Upper lobe of left lung (tissue), 6 donors: ENCODE results near the gene SNX2. TPM values are rescaled to one million over a fixed set of nuclear protein-coding genes. Genes with fewer than 3 reads are reported as not detected.

Experiments used
- ATAC-seq, 2 donors: fragments of 200-7000 bp; cut with Tn5 transposase; one replicate each; pipeline ENCODE4 v1.9.1; 2022; ENCODE audit warnings: mild to moderate bottlenecking in 2 of 2, moderate library complexity in 2 of 2; ENCODE audit not compliant: low FRiP score in 2 of 2
- DNase-seq, 2 donors: peaks; one replicate each; pipeline ENCODE4 v3.0.0-alpha.2; 2019 to 2020
- H3K27ac ChIP-seq, 4 donors: fragments of 200-600 bp; sonication (generic); one replicate each; pipeline ENCODE4 v1.5.1; 2016 to 2019
- H3K27me3 ChIP-seq, 4 donors: fragments of 200-600 bp; sonication (generic); one replicate each; pipeline ENCODE4 v1.5.1; 2017 to 2019
- H3K36me3 ChIP-seq, 4 donors: fragments of 200-600 bp; sonication (generic); one replicate each; pipeline ENCODE4 v1.5.1; 2016 to 2019
- H3K4me1 ChIP-seq, 4 donors: fragments of 200-600 bp; sonication (generic); one replicate each; pipeline ENCODE4 v1.5.1; 2018 to 2019
- H3K4me3 ChIP-seq, 4 donors: fragments of 200-600 bp; sonication (generic); one replicate each; pipeline ENCODE4 v1.5.1; 2017 to 2019; ENCODE audit warnings: mild to moderate bottlenecking in 2 of 4, moderate library complexity in 1 of 4
- H3K9me3 ChIP-seq, 4 donors: fragments of 200-600 bp; sonication (generic); one replicate each; pipeline ENCODE4 v1.5.1; 2018 to 2019
- CTCF ChIP-seq, 6 experiments: fragments of 450-650 bp in 4 of 6; fragments of 200-600 bp in 2 of 6; sonication (generic) in 2 of 6; IDR thresholded peaks; one replicate each; pipeline ENCODE4 v1.5.1; 2016 to 2019; ENCODE audit warnings: antibody characterized with exemption in 6 of 6
- EP300 ChIP-seq, 4 donors: sonication (generic); formaldehyde crosslinking; IDR thresholded peaks; one replicate each; pipeline ENCODE4 v1.5.1; 2017; ENCODE audit warnings: antibody characterized with exemption in 4 of 4, control low read depth in 2 of 4
- POLR2A ChIP-seq, 4 donors: fragments of 450-650 bp; IDR thresholded peaks; one replicate each; pipeline ENCODE4 v1.5.1; 2016 to 2017; ENCODE audit warnings: antibody characterized with exemption in 4 of 4, mild to moderate bottlenecking in 2 of 4
- POLR2AphosphoS5 ChIP-seq, 2 donors: sonication (generic); formaldehyde crosslinking; IDR thresholded peaks; one replicate each; pipeline ENCODE4 v1.5.1; 2017; ENCODE audit warnings: antibody characterized with exemption in 2 of 2
- WGBS, 2 donors: methylation state at CpG; one replicate each; pipeline ENCODE4 v1.1.5; 2017 to 2018; 5-methylcytosine and 5-hydroxymethylcytosine counted together
- total RNA-seq, 6 donors: library from RNA; depleted of rRNA in 4 of 6; stranded (reverse); fragments of >200 nt in 4 of 6; gene quantifications; one replicate each; pipeline versions ENCODE4 v1.1.0 to v1.2.1, GENCODE V29; 2016 to 2021
- donor health status: DM: no; HTN: no; CAD: no; lungs with moderate emphysema.
- donor health status: DM: no; HTN: yes; CAD: no; lungs with severe emphysema.

SNX2 gene
- total RNA-seq, 6 donors from 2014 or later: 48.4 to 105 (median 93.3) TPM

GRCh38 chr5:122736086-122736845 is 38.6 kb upstream of the SNX2 start:
- Histone ChIP-seq H3K4me3 (no peak overlapping the region), H3K27ac (no peak overlapping the region), H3K9me3 (no peaks in the 10 kb centered on the region), H3K4me1 (no peaks in the 10 kb centered on the region), H3K36me3 (no peaks in the 10 kb centered on the region), H3K27me3 (no peaks in the 10 kb centered on the region)
- ATAC-seq (peak in 1 of 2 donors; percentile 39), DNase-seq (no peak)
- 68% methylated on average over 9 of the region's 9 CpGs for WGBS, 2 donors
- TF ChIP-seq EP300 (IDR thresholded peaks at IDR 0.05) (no peak), POLR2AphosphoS5 (IDR thresholded peaks at IDR 0.05) (no peak), CTCF (IDR thresholded peaks at IDR 0.05) (no peak), POLR2A (IDR thresholded peaks at IDR 0.05) (no peak)

GRCh38 chr5:122738088-122738487 is 36.8 kb upstream of the SNX2 start:
- Histone ChIP-seq H3K9me3 (no peaks in the 10 kb centered on the region), H3K36me3 (no peaks in the 10 kb centered on the region), H3K27ac (no peak overlapping the region), H3K4me1 (no peaks in the 10 kb centered on the region), H3K27me3 (no peaks in the 10 kb centered on the region), H3K4me3 (no peak overlapping the region)
- TF ChIP-seq POLR2A (IDR thresholded peaks at IDR 0.05): no peak
- no peak for TF ChIP-seq EP300 (IDR thresholded peaks at IDR 0.05)
- no peak for TF ChIP-seq POLR2AphosphoS5 (IDR thresholded peaks at IDR 0.05)
- no peak for TF ChIP-seq CTCF (IDR thresholded peaks at IDR 0.05)
- ATAC-seq: no peak
- no peak for DNase-seq

- Histone ChIP-seq H3K27me3 (no peaks in the 10 kb centered on the region), H3K36me3 (no peaks in the 10 kb centered on the region), H3K9me3 (no peaks in the 10 kb centered on the region), H3K4me1 (no peaks in the 10 kb centered on the region), H3K4me3 (no peak overlapping the region), H3K27ac (no peak overlapping the region)
- TF ChIP-seq CTCF (IDR thresholded peaks at IDR 0.05) (no peak), EP300 (IDR thresholded peaks at IDR 0.05) (no peak), POLR2AphosphoS5 (IDR thresholded peaks at IDR 0.05) (no peak), POLR2A (IDR thresholded peaks at IDR 0.05) (no peak)
- ATAC-seq (no peak), DNase-seq (no peak)
- 78 to 84% methylated on average over 2 of the region's 2 CpGs for WGBS, 2 donors
Observed at GRCh38 chr5:122741681-122742080, 33.2 kb upstream of the SNX2 start.

GRCh38 chr5:122743261-122743660 is 31.6 kb upstream of the SNX2 start:
- Histone ChIP-seq H3K4me3 (no peak overlapping the region), H3K36me3 (no peaks in the 10 kb centered on the region), H3K27me3 (no peaks in the 10 kb centered on the region), H3K4me1 (no peaks in the 10 kb centered on the region), H3K27ac (no peak overlapping the region), H3K9me3 (no peaks in the 10 kb centered on the region)
- ATAC-seq: no peak
- no peak for DNase-seq
- no peak for TF ChIP-seq POLR2AphosphoS5 (IDR thresholded peaks at IDR 0.05)
- no peak for TF ChIP-seq POLR2A (IDR thresholded peaks at IDR 0.05)
- no peak for TF ChIP-seq CTCF (IDR thresholded peaks at IDR 0.05)
- TF ChIP-seq EP300 (IDR thresholded peaks at IDR 0.05): no peak
- WGBS, 2 donors: 88 to 93% methylated on average over 3 of the region's 3 CpGs

- Histone ChIP-seq H3K4me3 (no peak overlapping the region), H3K36me3 (no peaks in the 10 kb centered on the region), H3K4me1 (no peaks in the 10 kb centered on the region), H3K27ac (no peak overlapping the region), H3K27me3 (no peaks in the 10 kb centered on the region), H3K9me3 (no peaks in the 10 kb centered on the region)
- ATAC-seq (no peak), DNase-seq (no peak)
- TF ChIP-seq CTCF (IDR thresholded peaks at IDR 0.05) (no peak), POLR2AphosphoS5 (IDR thresholded peaks at IDR 0.05) (no peak), EP300 (IDR thresholded peaks at IDR 0.05) (no peak), POLR2A (IDR thresholded peaks at IDR 0.05) (no peak)
- 86 to 97% methylated on average over 2 of the region's 2 CpGs for WGBS, 2 donors
Observed at GRCh38 chr5:122745597-122745996, 29.3 kb upstream of the SNX2 start.
